ENCODE results near the gene HS3ST1. TPM values are rescaled to one million over a fixed set of nuclear protein-coding genes. Genes with fewer than 3 reads are reported as not detected.

HS3ST1 gene
- 1 to 10 TPM; 1.5 to 6.7 TPM for total RNA-seq

DNA sequence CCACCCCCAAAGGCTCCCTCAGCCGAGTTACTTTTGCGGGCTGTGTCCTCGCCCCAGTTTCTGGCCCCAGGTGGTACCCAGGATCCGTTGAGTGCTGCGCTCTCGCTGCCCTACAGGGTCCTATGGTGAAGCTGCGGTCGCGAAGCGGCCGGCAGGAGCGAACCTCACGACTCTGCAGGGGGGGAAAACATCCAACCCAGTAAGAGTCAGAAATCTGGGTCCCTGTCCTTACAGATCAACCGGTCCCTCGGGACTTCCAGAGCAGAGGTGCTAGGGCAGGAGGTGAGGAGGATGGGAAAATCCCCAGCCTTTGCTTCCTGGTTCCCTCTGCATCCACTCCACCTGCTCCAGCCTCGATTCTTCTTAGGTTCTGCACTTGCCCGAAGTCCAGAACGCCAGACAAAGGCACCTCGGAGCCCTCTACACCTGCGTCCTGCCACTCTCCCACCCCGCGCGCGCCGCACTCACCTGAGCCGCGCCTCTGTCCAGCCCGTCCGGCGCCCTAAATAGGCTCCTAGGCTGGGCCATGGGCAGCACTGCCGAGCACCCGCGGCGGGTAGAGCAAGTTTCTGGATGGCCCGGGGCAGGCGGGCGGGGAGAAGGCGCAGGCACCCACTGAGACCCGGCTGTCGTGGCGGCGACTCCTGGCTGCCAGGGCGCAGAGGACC is at the start of gene HS3ST1:
HS3ST1 (minus strand) TSS at position 664 of the 668 bp plus-strand sequence. CDS start 28,889 bp downstream, outside the sequence.
- DNase-seq (ENCODE audit: low spot score), result peak; percentile 14
- WGBS, result 1% methylated on average over 41 of the region's 43 CpGs
- H3K4me3 ChIP-seq, result peak within 1 kb of the TSS; percentile 46 to 48
- no peaks in the 10 kb centered on the region for H3K4me1 ChIP-seq (replicated peaks)
- H3K9me3 ChIP-seq, result no peaks in the 10 kb centered on the region
- intact Hi-C loops (cut with DNase I), result loop anchor here (10.0 kb wide), 1 partner anchor 844 kb away; no protein-coding TSS in a partner anchor
- peak within 1 kb of the TSS; percentile 8 to 56 for H3K27ac ChIP-seq
- no peaks in the 10 kb centered on the region for H3K36me3 ChIP-seq
- no peaks in the 10 kb centered on the region for H3K27me3 ChIP-seq (replicated peaks; ENCODE audit: insufficient read depth)
- TF ChIP-seq POLR2AphosphoS5 (IDR thresholded peaks at IDR 0.05), result no peak
- TF ChIP-seq, protein P1, sequence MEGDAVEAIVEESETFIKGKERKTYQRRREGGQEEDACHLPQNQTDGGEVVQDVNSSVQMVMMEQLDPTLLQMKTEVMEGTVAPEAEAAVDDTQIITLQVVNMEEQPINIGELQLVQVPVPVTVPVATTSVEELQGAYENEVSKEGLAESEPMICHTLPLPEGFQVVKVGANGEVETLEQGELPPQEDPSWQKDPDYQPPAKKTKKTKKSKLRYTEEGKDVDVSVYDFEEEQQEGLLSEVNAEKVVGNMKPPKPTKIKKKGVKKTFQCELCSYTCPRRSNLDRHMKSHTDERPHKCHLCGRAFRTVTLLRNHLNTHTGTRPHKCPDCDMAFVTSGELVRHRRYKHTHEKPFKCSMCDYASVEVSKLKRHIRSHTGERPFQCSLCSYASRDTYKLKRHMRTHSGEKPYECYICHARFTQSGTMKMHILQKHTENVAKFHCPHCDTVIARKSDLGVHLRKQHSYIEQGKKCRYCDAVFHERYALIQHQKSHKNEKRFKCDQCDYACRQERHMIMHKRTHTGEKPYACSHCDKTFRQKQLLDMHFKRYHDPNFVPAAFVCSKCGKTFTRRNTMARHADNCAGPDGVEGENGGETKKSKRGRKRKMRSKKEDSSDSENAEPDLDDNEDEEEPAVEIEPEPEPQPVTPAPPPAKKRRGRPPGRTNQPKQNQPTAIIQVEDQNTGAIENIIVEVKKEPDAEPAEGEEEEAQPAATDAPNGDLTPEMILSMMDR (IDR thresholded peaks at IDR 0.05), result no peak
- no peak for TF ChIP-seq POLR2A (IDR thresholded peaks at IDR 0.05)

DNA sequence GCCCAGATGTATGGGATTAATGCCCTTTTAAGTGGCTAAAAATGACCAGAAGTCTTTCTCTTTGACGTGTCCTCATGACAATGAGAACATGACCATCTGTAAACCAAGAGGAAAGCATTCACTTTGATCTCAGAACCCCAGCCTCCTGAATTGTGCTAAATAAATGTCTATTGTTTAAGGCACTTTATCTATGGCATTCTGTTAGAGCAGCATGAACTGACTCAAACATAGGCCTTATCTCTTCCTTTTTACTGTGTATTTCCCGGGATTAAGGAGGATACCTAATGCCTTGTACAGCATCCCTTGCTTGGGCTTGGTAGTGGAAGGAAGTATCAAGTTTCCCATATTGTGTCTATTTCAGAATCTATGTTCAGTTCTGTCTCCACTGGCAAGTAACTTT is 47.2 kb upstream of the HS3ST1 start:
- intact Hi-C loops (cut with DNase I), result no loop called here
- TF ChIP-seq POLR2A (IDR thresholded peaks at IDR 0.05), result no peak
- TF ChIP-seq, protein P1 (IDR thresholded peaks at IDR 0.05), result no peak
- no peak for TF ChIP-seq POLR2AphosphoS5 (IDR thresholded peaks at IDR 0.05)
- H3K4me1 ChIP-seq (replicated peaks), result no peaks in the 10 kb centered on the region
- H3K36me3 ChIP-seq, result no peaks in the 10 kb centered on the region
- H3K9me3 ChIP-seq, result no peaks in the 10 kb centered on the region
- no peaks in the 10 kb centered on the region for H3K27me3 ChIP-seq (replicated peaks; ENCODE audit: insufficient read depth)
- no peak for DNase-seq (ENCODE audit: low spot score)
- 64% methylated on average over 2 of the region's 2 CpGs for WGBS
- H3K4me3 ChIP-seq, result no peak overlapping the region
- H3K27ac ChIP-seq, result no peak overlapping the region

- no peaks in the 10 kb centered on the region for H3K4me1 ChIP-seq (replicated peaks)
- WGBS, result 91% methylated on average over 1 of the region's 1 CpG
- no peak overlapping the region for H3K4me3 ChIP-seq
- H3K9me3 ChIP-seq, result no peaks in the 10 kb centered on the region
- H3K27ac ChIP-seq, result no peak overlapping the region
- intact Hi-C loops (cut with DNase I), result no loop called here
- no peaks in the 10 kb centered on the region for H3K27me3 ChIP-seq (replicated peaks; ENCODE audit: insufficient read depth)
- H3K36me3 ChIP-seq, result no peaks in the 10 kb centered on the region
- no peak for TF ChIP-seq POLR2A (IDR thresholded peaks at IDR 0.05)
- TF ChIP-seq, protein P1 (IDR thresholded peaks at IDR 0.05), result no peak
- no peak for TF ChIP-seq POLR2AphosphoS5 (IDR thresholded peaks at IDR 0.05)
- DNase-seq (ENCODE audit: low spot score), result no peak
Observed at GRCh38 chr4:11474146-11474545, 45.5 kb upstream of the HS3ST1 start.

DNA sequence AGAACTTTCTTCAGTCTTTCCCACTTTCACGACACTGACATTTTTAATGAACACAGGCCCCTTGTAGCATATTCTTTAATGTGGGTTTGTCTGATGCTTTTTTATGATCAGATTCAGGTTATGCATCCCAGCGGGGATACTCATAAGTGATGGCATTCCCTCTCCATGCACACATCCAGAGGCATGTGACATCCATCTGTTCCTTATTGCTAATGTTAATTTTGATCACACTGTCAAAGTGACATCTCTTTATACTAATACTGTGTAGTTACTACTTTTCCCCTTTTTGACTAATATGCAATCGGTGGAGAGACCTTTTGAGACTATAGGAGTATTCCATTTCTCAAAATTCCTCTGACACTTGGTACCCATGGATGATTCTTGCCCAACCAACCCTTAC is 43.8 kb upstream of the HS3ST1 start:
- intact Hi-C loops (cut with DNase I), result no loop called here

More for the DNA sequence above, 43.8 kb upstream of the HS3ST1 start:
- TF ChIP-seq, protein P1 (IDR thresholded peaks at IDR 0.05), result no peak
- TF ChIP-seq POLR2A (IDR thresholded peaks at IDR 0.05) (no peak), POLR2AphosphoS5 (IDR thresholded peaks at IDR 0.05) (no peak)
- WGBS, result 95% methylated on average over 3 of the region's 3 CpGs
- no peaks in the 10 kb centered on the region for H3K36me3 ChIP-seq
- H3K4me3 ChIP-seq, result no peak overlapping the region
- H3K4me1 ChIP-seq (replicated peaks), result no peaks in the 10 kb centered on the region
- H3K9me3 ChIP-seq, result no peaks in the 10 kb centered on the region
- no peak for DNase-seq (ENCODE audit: low spot score)
- H3K27me3 ChIP-seq (replicated peaks; ENCODE audit: insufficient read depth), result no peaks in the 10 kb centered on the region
- no peak overlapping the region for H3K27ac ChIP-seq

Measured in prostate gland (tissue), 2 donors.